ENCODE results near the gene TRIM69. TPM values are rescaled to one million over a fixed set of nuclear protein-coding genes. Genes with fewer than 3 reads are reported as not detected.
"Not testable (repeated sequence)": the region's sequence is repeated elsewhere in the genome, so short reads cannot be mapped to it uniquely, and the experiment has no call there.

TRIM69 gene
- total RNA-seq, 1 donor from 2014 or later: 24.9 TPM

DNA sequence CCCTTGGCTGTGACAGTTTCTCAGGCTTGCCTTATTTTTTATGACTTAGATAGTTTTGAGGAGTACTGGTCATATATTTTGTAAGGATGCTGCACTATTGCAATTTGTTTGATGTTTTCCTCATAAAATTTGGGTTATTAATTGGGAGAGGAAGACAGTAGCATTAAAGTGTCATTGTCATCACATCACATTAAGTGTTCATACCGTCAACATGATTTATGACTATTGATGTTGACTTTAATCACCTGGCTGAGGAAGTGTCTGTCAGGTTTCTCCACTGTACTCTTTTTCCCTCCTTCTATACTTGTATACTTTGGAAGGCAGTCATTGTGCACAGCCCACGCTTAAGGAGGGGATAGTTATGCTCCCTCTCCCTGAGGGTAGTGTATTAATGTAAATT is 26.9 kb downstream of the TRIM69 start:
- DNase-seq (ENCODE audit: extremely low spot score, unreplicated experiment): no peak
- Mint-ChIP-seq H3K27me3 (peaks cover 16% of the 10 kb centered on the region), H3K36me3 (no peaks in the 10 kb centered on the region), H3K4me1 (ENCODE audit: unreplicated experiment) (no peaks in the 10 kb centered on the region), H3K9me3 (no peaks in the 10 kb centered on the region), H3K27ac (no peak overlapping the region), H3K4me3 (no peak overlapping the region)
- TF ChIP-seq, protein P1, sequence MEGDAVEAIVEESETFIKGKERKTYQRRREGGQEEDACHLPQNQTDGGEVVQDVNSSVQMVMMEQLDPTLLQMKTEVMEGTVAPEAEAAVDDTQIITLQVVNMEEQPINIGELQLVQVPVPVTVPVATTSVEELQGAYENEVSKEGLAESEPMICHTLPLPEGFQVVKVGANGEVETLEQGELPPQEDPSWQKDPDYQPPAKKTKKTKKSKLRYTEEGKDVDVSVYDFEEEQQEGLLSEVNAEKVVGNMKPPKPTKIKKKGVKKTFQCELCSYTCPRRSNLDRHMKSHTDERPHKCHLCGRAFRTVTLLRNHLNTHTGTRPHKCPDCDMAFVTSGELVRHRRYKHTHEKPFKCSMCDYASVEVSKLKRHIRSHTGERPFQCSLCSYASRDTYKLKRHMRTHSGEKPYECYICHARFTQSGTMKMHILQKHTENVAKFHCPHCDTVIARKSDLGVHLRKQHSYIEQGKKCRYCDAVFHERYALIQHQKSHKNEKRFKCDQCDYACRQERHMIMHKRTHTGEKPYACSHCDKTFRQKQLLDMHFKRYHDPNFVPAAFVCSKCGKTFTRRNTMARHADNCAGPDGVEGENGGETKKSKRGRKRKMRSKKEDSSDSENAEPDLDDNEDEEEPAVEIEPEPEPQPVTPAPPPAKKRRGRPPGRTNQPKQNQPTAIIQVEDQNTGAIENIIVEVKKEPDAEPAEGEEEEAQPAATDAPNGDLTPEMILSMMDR (conservative IDR thresholded peaks at IDR 0.05): no peak

DNA sequence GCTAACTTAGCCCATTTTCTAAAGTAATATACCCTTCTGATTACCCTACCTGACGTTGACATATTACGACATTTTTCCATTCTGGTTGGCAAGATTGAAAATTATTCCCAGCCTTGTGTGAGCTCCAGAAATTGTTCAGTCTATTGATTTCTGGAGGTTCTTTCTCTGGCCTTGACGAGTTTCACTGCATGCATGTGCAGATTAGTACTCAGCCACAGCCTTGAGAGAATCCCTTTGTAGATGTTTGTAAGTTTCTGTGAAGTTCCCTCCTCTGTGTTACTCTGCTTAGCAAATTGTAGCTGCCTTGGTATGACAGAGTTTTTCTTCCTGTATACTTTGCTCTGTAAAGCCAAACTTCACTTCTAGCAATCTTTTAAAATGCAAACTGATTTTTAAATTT is 27.5 kb downstream of the TRIM69 start:
- Mint-ChIP-seq H3K4me1 (ENCODE audit: unreplicated experiment) (no peaks in the 10 kb centered on the region), H3K9me3 (no peaks in the 10 kb centered on the region), H3K4me3 (no peak overlapping the region), H3K27me3 (peaks cover 12% of the 10 kb centered on the region), H3K27ac (no peak overlapping the region), H3K36me3 (no peaks in the 10 kb centered on the region)
- DNase-seq (ENCODE audit: extremely low spot score, unreplicated experiment): no peak
- TF ChIP-seq, protein P1 (conservative IDR thresholded peaks at IDR 0.05): no peak

DNA sequence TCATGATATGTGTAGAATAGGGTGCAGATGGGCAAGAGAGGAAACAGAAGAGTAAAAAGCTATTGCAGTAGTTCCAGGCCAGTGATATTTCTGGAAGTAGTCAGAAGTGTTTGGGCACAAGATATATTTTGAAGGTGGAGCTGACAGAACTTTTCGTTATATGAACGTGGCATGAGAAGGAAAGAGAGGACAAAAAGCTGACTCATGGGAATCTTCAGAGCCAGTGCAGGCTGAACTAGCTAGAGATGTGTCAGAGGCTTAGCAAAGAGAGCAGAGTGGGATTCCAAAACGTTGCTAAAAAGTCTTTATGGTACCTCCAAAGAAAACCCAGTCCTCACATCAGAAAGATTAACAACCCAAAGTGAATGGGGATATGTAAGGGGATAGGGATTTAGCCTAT is 28.7 kb downstream of the TRIM69 start:
- H3K36me3 Mint-ChIP-seq: no peaks in the 10 kb centered on the region
- H3K9me3 Mint-ChIP-seq: peaks cover 2% of the 10 kb centered on the region
- H3K27ac Mint-ChIP-seq: no peak overlapping the region
- no peak for DNase-seq (ENCODE audit: extremely low spot score, unreplicated experiment)
- TF ChIP-seq, protein P1 (conservative IDR thresholded peaks at IDR 0.05): no peak
- H3K27me3 Mint-ChIP-seq: peaks cover 2% of the 10 kb centered on the region
- H3K4me1 Mint-ChIP-seq (ENCODE audit: unreplicated experiment): no peaks in the 10 kb centered on the region
- H3K4me3 Mint-ChIP-seq: no peak overlapping the region

DNA sequence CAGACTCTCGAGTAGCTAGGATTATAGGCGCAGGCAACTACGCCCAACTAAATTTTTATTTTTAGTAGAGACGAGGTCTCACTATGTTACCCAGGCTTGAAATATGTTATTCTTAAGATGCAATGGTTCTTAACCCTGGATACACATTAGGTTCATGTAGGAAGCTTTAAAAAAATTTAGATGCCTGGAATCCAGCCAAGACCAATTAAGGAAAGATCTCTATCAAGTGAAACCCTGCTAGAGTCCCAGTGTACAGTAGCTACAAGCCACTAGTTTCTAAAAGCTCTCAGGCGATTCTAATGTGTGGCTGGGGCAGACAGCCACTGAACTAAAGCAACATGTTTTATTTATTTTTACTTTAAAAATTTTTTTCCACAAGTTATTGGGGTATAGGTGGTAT is 33.2 kb downstream of the TRIM69 start:
- peaks cover 18% of the 10 kb centered on the region for H3K9me3 Mint-ChIP-seq
- no peaks in the 10 kb centered on the region for H3K36me3 Mint-ChIP-seq
- H3K27me3 Mint-ChIP-seq: no peaks in the 10 kb centered on the region
- DNase-seq (ENCODE audit: extremely low spot score, unreplicated experiment): no peak
- H3K4me1 Mint-ChIP-seq (ENCODE audit: unreplicated experiment): no peaks in the 10 kb centered on the region
- no peak overlapping the region for H3K4me3 Mint-ChIP-seq
- H3K27ac Mint-ChIP-seq: no peak overlapping the region
- TF ChIP-seq, protein P1 (conservative IDR thresholded peaks at IDR 0.05): no peak

DNA sequence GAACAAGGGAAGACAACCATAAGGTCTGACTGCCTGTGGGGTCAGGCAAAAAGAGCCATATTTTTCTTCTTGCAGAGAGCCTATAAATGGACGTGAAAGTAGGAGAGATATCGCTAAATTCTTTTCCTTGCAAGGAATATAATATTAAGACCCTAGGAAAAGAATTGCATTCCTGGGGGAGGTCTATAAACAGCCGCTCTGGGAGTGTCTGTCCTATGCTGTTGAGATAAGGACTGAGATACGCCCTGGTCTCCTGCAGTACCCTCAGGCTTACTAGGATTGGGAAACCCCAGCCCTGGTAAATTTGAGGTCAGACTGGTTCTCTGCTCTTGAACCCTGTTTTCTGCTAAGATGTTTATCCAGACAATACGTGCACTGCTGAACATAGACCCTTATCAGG is 34.4 kb downstream of the TRIM69 start:
- H3K27me3 Mint-ChIP-seq; H3K4me3 Mint-ChIP-seq; H3K27ac Mint-ChIP-seq; H3K4me1 Mint-ChIP-seq (ENCODE audit: unreplicated experiment); DNase-seq (ENCODE audit: extremely low spot score, unreplicated experiment); H3K36me3 Mint-ChIP-seq: not testable (repeated sequence)
- H3K9me3 Mint-ChIP-seq: peaks cover 18% of the 10 kb centered on the region

DNA sequence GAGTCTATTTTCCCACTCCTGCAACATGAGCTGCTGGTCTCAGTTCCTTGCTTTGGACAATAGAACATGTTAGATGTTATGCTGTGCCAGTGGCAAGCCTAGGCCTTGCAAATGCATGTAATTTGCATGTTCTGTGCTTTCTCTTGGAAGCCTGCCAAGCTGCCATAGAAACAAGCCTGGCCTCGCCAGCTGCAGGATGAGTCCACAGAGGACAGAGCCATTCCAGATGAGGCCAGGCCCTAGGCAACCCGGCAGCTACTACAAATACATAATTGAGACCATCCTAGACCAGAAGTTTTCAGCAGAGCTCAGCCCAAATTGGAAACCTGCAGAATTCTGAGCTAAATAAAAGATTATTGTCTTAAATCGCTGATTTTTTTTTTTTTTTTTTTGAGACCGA is 39.6 kb downstream of the TRIM69 start:
- no peak for DNase-seq (ENCODE audit: extremely low spot score, unreplicated experiment)
- TF ChIP-seq, protein P1 (conservative IDR thresholded peaks at IDR 0.05): no peak
- Mint-ChIP-seq H3K9me3 (peaks cover 10% of the 10 kb centered on the region), H3K4me1 (ENCODE audit: unreplicated experiment) (peaks cover 8% of the 10 kb centered on the region), H3K27ac (no peak overlapping the region), H3K4me3 (no peak overlapping the region), H3K36me3 (no peaks in the 10 kb centered on the region), H3K27me3 (no peaks in the 10 kb centered on the region)
